Stimulated activated CD4-positive, alpha-beta T cell treated with anti-CD3 and anti-CD28 coated beads, Interleukin-2, amount 100 ng/mL, for 48 hours (primary cell): ENCODE measurements around the gene GDPD5.
"Not testable (repeated sequence)": the region's sequence is repeated elsewhere in the genome, so short reads cannot be mapped to it uniquely, and the experiment has no call there.

Experiments
- DNase-seq, 2 donors: peaks; one replicate each; pipeline ENCODE4 v3.0.0-alpha.2; 2020

Gene GDPD5

GRCh38 chr11:75423721-75424120 is 102.0 kb downstream of the GDPD5 start:
- DNase-seq: no peak

DNA sequence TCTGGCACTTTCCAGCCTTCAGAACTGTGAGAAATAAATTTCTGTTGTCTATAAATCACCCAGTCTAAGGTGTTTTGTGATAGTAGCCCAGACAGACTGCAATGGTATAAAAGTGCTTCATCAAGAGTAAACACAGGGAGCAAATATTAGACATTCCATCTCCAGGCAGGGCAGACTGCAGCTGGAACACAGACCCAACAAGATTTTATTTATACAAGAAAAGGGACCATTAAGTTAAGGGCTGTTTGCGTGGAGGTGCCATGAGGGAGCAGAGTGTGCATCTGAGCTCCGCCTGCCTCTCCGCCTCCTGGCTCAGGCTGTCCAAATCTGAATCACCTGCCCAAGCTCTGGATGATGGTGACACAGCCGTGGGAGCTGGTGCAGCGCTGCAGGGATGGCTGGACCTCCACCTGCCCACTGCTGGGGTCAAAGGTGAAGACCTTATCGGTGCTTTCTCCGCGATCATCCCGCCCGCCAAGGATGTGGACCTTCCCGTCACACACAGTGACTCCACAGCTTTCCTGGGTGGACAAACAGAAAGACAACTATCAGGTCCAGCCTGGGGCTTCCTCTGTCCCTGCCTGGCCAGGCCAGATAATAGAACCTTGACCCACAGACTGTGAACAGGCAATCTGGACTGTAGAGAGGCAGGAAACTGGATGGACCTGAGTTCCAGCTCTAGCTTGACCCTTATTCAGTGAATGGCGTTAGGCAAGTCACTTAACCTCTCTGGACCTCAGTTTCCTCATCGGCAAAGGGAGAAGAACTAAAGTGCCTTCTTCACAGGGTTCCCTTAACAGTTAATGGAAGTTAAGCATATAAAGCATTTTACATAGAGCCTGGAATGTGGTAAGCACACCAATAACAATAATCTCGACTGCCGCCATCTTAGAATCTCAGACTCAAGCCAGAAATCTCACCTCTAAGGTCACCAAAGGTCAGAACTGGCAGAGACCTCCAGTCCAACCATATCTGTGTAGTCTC is 103.2 kb downstream of the GDPD5 start:
- DNase-seq: no peak

- DNase-seq: no peak
Measured at GRCh38 chr11:75421902-75422247, 103.9 kb downstream of the GDPD5 start.

DNA sequence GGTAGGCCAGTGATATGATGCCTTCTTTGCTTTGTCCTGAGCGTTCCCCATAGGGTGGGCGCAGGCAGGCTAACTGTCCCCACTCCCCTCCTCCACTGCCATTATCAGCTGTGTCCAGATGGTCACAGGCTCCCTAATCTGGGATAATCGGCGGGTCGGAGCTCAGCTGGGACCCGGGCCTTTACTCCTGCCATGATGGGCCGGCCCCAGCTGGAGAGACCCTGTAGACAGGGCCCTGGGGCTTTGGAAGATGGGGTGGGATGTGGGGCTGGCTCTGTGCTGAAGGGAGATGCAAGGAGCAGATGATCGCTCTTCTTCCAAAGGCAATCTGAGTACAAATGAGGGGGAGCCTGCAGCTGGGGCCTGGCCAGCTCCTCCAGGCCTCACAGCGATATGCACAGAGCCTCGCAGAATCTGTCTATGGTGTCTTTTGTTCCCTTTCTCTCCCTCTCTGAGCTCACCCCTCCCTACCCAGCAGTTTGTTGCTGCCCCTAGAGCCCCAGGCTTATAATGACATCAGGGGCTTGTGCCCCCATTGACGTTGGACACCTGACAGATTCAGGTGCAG is 104.6 kb downstream of the GDPD5 start:
- DNase-seq: no peak

GRCh38 chr11:75420224-75421034 is 105.3 kb downstream of the GDPD5 start:
- no peak for DNase-seq

- DNase-seq: no peak
Measured at GRCh38 chr11:75413864-75414263, 111.9 kb downstream of the GDPD5 start.

- DNase-seq: not testable (repeated sequence)
Measured at GRCh38 chr11:75413146-75413545, 112.6 kb downstream of the GDPD5 start.

DNA sequence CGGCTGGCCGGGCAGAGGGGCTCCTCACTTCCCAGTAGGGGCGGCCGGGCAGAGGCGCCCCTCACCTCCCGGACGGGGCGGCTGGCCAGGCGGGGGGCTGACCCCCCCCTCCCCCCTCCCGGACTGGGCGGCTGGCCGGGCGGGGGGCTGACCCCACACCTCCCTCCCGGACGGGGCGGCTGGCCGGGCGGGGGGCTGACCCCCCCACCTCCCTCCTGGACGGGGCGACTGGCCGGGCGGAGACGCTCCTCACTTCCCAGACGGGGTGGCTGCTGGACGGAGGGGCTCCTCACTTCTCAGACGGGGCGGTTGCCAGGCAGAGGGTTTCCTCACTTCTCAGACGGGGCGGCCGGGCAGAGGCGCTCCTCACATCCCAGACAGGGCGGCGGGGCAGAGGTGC is 115.8 kb downstream of the GDPD5 start:
- DNase-seq: not testable (repeated sequence)

GRCh38 chr11:75408957-75409219 is 116.9 kb downstream of the GDPD5 start:
- no peak for DNase-seq

DNA sequence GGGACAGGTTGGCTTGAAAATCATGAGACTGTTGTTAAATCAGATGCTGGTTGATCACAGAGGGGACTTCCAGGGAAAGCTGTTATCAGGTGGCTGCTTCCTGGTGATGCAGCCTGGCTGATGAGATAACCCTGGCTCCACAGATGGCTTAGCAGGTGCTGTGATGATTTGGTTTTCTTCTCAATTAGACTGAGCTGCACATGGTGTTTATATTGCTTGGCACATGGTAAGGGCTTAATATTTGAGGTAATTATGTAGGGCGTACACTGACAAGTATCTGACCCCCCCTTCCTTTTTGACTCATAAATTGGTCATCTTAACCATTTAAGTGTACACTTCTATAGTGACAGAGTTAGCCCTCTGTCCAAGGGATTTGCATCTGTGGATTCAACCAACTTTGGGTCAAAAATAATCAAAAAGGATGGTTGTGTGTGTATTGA is 119.4 kb downstream of the GDPD5 start:
- DNase-seq: no peak

- DNase-seq: no peak
Measured at GRCh38 chr11:75403983-75404658, 121.6 kb downstream of the GDPD5 start.

GRCh38 chr11:75403037-75403436 is 122.7 kb downstream of the GDPD5 start:
- no peak for DNase-seq

DNA sequence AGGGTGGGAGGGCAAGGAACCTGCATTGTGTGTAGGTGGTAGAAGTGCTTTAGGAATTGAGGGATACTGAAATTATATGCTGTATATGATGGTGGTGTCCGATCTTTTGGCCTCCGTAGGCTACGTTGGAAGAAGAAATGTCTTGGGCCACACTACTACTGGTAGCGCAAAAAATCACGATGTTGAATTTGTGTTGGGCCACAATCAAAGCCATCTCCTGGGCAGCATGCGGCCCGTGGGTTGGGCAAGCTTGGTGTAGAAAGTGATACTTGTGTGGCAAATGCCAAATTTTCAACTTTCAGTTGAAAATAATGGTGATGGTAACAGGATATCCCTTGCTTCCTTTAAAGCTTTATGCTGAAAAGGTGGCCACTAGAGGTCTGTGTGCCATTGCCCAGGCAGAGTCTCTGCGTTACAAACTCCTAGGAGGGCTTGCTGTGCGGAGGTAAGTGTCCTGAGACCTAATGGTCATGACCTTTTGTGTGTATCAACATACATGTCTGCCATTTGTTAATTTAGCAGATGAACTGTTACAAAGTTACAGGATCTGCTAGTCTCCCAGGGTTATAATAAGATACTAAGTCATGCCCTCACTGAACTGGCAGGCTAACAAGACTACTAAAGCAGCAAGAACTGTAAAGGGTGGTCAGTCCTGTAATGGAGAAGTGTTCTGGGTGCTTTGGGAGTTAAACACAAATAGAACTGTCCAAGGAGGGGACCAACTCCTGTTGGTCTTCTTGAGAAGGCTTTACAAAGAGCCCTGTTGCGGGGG is 123.6 kb downstream of the GDPD5 start:
- no peak for DNase-seq

- no peak for DNase-seq
Measured at GRCh38 chr11:75400146-75400865, 125.4 kb downstream of the GDPD5 start.

DNA sequence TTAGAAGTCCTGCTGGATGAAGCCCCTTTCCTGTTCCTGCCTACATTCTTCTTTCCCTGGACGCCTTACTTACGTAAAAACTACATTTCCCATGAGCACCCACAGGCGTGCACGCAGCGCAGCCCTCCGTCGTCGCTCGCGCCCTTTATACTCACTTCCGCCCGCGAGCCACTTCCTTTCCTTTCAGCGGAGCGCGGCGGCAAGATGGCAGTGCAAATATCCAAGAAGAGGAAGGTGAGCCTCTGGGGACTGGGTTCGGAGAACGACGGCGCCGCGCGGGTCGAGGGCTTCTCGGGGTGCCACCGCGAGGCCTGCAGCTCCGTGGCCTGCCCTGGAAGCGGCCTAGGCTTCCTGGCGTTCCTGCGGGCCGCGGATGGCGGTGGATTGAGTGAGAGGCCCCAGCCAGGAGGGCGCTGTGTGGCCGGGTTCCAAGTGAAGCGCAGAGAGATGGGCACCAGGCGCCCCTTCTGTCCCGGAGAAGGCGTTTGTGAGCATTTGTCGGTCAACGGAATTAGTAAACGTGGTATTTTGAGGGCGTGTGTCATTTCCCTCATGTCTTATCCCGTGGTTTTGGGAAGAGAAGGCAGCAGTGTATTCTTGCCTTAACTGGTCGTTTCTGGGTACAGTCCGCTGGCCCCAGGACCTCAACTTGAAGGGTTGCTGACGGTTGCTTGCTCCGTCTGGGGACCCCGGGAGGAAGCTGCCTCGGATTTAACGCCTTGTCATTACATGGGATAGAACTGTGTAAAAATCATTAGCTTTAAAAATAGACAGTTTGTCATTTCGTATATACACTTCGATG is 126.2 kb downstream of the GDPD5 start, which contains the start of gene RPS3:
TSS of gene RPS3 (plus strand) at position 175 of the 802 bp plus-strand sequence. CDS start at position 205, 30 bp downstream.
- peak; percentile 83 for DNase-seq

DNA sequence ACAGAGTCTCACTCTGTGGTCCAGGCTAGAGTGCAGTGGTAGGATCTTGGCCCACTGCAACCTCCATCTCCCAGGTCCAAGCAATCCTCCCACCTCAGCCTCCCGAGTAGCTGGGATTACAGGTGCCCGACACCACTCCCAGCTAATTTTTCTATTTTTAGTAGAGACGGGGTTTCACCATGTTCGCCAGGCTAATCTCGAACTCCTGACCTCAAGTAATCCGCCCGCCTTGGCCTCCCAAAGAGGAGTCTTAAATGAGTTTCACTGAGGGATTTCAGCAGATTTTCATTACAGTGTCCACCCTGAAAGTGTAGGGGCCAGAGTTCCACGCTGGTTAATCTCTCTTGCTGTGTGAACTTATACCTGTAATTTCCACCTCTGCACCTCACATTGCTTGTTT is 126.8 kb downstream of the GDPD5 start:
- DNase-seq: no peak

DNA sequence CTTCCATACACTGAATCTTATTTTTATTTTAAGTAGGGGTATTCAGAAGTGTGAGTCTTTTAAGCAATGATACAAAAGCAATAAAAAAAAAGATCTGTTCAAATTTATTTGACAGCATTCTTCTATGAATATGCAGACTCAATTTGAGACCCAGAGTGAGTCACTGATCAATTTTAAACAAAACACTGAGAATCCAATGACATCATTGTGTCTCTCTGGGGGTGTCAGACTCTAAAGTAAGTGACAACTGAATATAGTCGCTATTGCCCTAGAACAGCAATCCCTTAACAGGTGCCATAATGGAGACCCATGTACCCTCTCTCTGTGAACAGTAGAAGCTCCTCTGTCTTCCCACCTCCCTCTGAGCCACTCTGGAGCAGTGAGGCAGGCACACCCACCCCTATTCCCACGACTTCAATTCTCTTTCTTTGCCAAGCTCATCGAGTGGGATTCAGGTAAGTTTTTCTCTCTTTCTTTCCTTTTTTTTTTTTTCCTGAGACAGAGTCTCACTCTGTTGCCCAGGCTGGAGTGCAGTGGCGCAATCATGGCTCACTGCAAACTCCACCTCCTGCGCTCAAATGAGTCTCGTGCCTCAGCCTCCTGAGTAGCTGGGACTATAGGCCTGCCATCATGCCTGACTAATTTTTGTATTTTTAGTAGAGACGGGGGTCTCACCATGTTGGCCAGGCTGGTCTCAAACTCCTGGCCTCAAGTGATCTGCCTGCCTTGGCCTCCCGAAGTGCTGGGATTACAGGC is 131.5 kb downstream of the GDPD5 start:
- DNase-seq: no peak

- DNase-seq: no peak
Measured at GRCh38 chr11:75389925-75390324, 135.8 kb downstream of the GDPD5 start.

DNA sequence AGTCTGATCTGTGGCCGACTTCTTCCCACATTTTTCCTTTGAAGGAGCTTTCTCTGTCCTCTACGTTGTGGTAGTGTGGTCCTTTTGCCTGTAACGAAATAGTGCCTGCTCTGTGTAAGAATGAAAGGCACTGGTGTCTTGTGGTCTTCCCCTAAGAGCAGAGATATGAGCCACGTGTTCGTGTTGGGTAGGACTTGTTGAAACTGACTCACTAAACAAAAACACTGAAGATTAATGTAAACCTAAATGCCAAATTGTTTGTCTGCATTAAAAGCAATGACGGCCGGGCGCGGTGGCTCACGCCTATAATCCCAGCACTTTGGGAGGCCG is 136.5 kb downstream of the GDPD5 start:
- no peak for DNase-seq
